DOHH2 (cell line): ENCODE measurements around the gene SCRN1.

Experiments used
- H3F3A ChIP-seq: fragments of 200-600 bp; sonication (generic), shearing (Covaris generic); 2 replicates; pipeline ENCODE4 v1.6.0; 2016; ENCODE audit warnings: antibody characterized with exemption, mild to moderate bottlenecking; ENCODE audit not compliant: control insufficient read depth, insufficient read depth
- H3K27ac ChIP-seq: fragments of 200-600 bp; sonication (generic); 2 replicates; pipeline ENCODE4 v1.5.1; 2014; ENCODE audit warnings: low read depth, mild to moderate bottlenecking, low read length, moderate library complexity
- H3K27me3 ChIP-seq: fragments of 200-600 bp; sonication (generic); 2 replicates; pipeline ENCODE4 v1.6.1; 2014; ENCODE audit warnings: mild to moderate bottlenecking, low read length, mixed read lengths; ENCODE audit not compliant: control insufficient read depth
- H3K36me3 ChIP-seq: fragments of 200-600 bp; sonication (generic); 2 replicates; pipeline ENCODE4 v1.6.1; 2014; ENCODE audit warnings: mild to moderate bottlenecking, low read length, moderate library complexity, mixed read lengths; ENCODE audit not compliant: control insufficient read depth
- H3K4me1 ChIP-seq: fragments of 200-600 bp; sonication (generic); 2 replicates; pipeline ENCODE4 v1.6.1; 2014; ENCODE audit warnings: mild to moderate bottlenecking, low read length, mixed read lengths; ENCODE audit not compliant: control insufficient read depth
- H3K4me2 ChIP-seq: fragments of 200-600 bp; sonication (generic); 2 replicates; pipeline ENCODE4 v1.6.0; 2014; ENCODE audit warnings: mild to moderate bottlenecking, low read length, moderate library complexity
- H3K4me3 ChIP-seq: fragments of 200-600 bp; sonication (generic); 2 replicates; pipeline ENCODE4 v1.5.1; 2014; ENCODE audit warnings: mild to moderate bottlenecking, low read length, mixed read lengths
- H3K79me2 ChIP-seq: fragments of 200-600 bp; sonication (generic); 2 replicates; pipeline ENCODE4 v1.6.1; 2014; ENCODE audit warnings: mild to moderate bottlenecking, low read length, mixed read lengths; ENCODE audit not compliant: control insufficient read depth
- H3K9me2 ChIP-seq: fragments of 200-600 bp; sonication (generic); replicated peaks from 2 replicates; pipeline ENCODE4 v1.6.1; 2014; ENCODE audit warnings: mild to moderate bottlenecking, low read length, mixed read lengths; ENCODE audit not compliant: control insufficient read depth
- H3K9me3 ChIP-seq: fragments of 200-600 bp; sonication (generic); 2 replicates; pipeline ENCODE4 v1.6.1; 2014; ENCODE audit warnings: antibody characterized with exemption, low read length, mixed read lengths; ENCODE audit not compliant: control insufficient read depth, insufficient read depth
- H4K20me1 ChIP-seq: fragments of 200-600 bp; sonication (generic); 2 replicates; pipeline ENCODE4 v1.6.0; 2014; ENCODE audit warnings: low read depth, mild to moderate bottlenecking, antibody characterized with exemption, low read length, moderate library complexity; ENCODE audit not compliant: control insufficient read depth, insufficient read depth
- EZH2phosphoT487 ChIP-seq: fragments of 200-600 bp; sonication (generic); IDR thresholded peaks from 2 replicates; pipeline ENCODE4 v1.6.1; 2017; ENCODE audit warnings: borderline replicate concordance, mild to moderate bottlenecking, antibody characterized with exemption, low read length, moderate library complexity, mixed read lengths
- TF ChIP-seq, protein P1 (sequence below): fragments of 200-600 bp; sonication (generic); IDR thresholded peaks from one replicate; pipeline ENCODE4 v1.5.1; 2014; ENCODE audit warnings: antibody characterized with exemption, mild to moderate bottlenecking, low read depth, low read length; ENCODE audit not compliant: poor library complexity, severe bottlenecking

The SCRN1 gene

DNA sequence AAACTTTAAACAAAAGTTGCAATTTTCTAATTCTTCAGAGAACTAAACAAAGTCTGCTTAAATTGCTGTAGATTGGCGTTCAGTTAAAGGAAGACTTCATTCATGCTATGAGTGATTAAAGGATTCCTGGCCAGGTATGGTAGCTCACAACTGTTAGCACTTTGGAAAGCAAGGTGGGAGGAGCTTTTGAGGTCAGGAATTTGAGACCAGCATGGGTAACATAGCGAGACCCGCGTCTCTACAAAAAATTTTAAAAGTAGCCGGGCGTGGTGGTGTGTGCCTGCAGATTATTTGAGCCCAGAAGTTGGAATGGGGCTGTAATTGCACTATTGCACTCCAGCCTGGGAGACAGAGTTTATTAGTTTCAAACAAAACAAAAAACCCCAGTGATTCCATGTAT, 13.5 kb upstream of the SCRN1 start:
- no peaks in the 10 kb centered on the region for H3K9me2 ChIP-seq
- no peaks in the 10 kb centered on the region for H3K36me3 ChIP-seq
- TF ChIP-seq EZH2phosphoT487, result no peak
- TF ChIP-seq, protein P1, sequence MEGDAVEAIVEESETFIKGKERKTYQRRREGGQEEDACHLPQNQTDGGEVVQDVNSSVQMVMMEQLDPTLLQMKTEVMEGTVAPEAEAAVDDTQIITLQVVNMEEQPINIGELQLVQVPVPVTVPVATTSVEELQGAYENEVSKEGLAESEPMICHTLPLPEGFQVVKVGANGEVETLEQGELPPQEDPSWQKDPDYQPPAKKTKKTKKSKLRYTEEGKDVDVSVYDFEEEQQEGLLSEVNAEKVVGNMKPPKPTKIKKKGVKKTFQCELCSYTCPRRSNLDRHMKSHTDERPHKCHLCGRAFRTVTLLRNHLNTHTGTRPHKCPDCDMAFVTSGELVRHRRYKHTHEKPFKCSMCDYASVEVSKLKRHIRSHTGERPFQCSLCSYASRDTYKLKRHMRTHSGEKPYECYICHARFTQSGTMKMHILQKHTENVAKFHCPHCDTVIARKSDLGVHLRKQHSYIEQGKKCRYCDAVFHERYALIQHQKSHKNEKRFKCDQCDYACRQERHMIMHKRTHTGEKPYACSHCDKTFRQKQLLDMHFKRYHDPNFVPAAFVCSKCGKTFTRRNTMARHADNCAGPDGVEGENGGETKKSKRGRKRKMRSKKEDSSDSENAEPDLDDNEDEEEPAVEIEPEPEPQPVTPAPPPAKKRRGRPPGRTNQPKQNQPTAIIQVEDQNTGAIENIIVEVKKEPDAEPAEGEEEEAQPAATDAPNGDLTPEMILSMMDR, result no peak
- H3K9me3 ChIP-seq, result no peaks in the 10 kb centered on the region
- H4K20me1 ChIP-seq, result no peaks in the 10 kb centered on the region
- no peak overlapping the region for H3K4me3 ChIP-seq
- H3K79me2 ChIP-seq, result no peaks in the 10 kb centered on the region
- no peak overlapping the region for H3K27ac ChIP-seq
- no peaks in the 10 kb centered on the region for H3F3A ChIP-seq
- H3K27me3 ChIP-seq, result no peaks in the 10 kb centered on the region
- H3K4me2 ChIP-seq, result no peak overlapping the region
- no peaks in the 10 kb centered on the region for H3K4me1 ChIP-seq

DNA sequence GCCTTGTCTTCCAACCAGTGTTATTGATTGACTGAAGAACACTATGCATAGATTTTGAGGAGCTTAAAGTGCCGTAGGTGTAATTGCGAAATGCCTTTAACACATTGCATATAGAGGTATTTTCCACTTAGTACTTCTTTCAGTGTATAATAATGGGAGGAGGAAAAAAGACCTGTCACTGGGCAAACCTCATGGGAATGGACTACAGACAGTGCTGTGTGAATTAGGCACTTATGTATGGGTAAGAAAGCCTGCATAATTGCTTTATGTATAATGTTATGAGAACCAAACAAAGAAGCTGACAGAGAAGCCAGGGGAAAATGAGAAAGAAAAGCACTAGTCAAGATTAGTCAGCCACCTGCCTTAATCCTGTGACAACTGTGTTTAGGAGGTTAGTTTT, 12.4 kb upstream of the SCRN1 start:
- no peaks in the 10 kb centered on the region for H3K9me2 ChIP-seq

DNA sequence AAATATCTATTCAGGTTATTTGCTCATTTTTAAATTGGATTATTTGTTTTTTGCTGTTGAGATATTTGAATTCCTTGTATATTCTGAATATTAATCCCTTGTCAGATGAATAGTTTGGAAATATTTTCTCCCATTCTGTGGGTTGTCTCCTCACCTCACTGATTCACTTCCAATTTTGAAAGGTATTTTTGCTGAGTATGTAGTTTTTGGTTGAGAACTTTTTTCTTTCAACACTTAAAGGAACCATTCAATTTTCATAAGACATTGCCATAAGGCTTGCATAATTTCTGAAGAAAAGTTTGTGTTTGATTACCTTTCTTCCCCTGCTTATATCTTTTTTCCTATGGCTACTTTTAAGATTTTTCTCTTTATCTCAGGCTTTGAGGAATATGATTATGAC, 8.9 kb upstream of the SCRN1 start:
- Histone ChIP-seq H3K9me2 (no peaks in the 10 kb centered on the region), H3K9me3 (peaks cover 7% of the 10 kb centered on the region; the same call in 1 of the 2 replicates), H3K4me3 (no peak overlapping the region), H3F3A (no peaks in the 10 kb centered on the region), H3K4me1 (no peaks in the 10 kb centered on the region), H3K4me2 (no peak overlapping the region), H3K27me3 (no peaks in the 10 kb centered on the region), H3K79me2 (no peaks in the 10 kb centered on the region), H3K36me3 (no peaks in the 10 kb centered on the region), H3K27ac (no peak overlapping the region), H4K20me1 (no peaks in the 10 kb centered on the region)
- no peak for TF ChIP-seq EZH2phosphoT487
- TF ChIP-seq, protein P1, result no peak

More for the DNA sequence above, 12.4 kb upstream of the SCRN1 start:
- H3K27ac ChIP-seq, result no peak overlapping the region
- H3F3A ChIP-seq, result no peaks in the 10 kb centered on the region
- no peaks in the 10 kb centered on the region for H3K36me3 ChIP-seq
- H3K4me2 ChIP-seq, result no peak overlapping the region
- no peaks in the 10 kb centered on the region for H3K27me3 ChIP-seq
- TF ChIP-seq EZH2phosphoT487, result no peak
- TF ChIP-seq, protein P1, result no peak
- H3K9me3 ChIP-seq, result no peaks in the 10 kb centered on the region
- H3K4me1 ChIP-seq, result no peaks in the 10 kb centered on the region
- no peaks in the 10 kb centered on the region for H3K79me2 ChIP-seq
- H3K4me3 ChIP-seq, result no peak overlapping the region
- no peaks in the 10 kb centered on the region for H4K20me1 ChIP-seq

DNA sequence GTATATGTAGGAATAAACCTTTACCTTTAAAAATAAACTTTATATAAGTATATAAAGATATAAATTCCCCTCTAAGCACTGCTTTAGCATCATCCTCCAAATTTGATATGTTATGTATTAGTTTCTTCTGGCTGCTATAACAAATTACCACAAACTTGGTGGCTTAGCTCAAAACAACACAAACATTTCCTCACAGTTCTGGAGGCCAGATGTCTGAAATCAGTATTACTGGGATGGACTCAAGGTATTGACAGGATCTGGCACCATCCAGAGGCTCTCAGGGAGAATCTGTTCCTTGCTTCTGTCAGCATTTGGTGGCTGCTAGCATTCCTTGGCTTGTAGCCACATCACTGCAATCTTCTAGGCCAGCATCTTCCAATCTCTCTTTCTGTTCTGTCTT, 6.7 kb upstream of the SCRN1 start:
- no peak overlapping the region for H3K27ac ChIP-seq
- H3F3A ChIP-seq, result no peaks in the 10 kb centered on the region
- no peaks in the 10 kb centered on the region for H3K9me2 ChIP-seq
- no peaks in the 10 kb centered on the region for H3K36me3 ChIP-seq
- no peak overlapping the region for H3K4me2 ChIP-seq
- no peaks in the 10 kb centered on the region for H3K27me3 ChIP-seq
- TF ChIP-seq, protein P1, result no peak
- no peak for TF ChIP-seq EZH2phosphoT487
- no peaks in the 10 kb centered on the region for H3K79me2 ChIP-seq
- no peaks in the 10 kb centered on the region for H4K20me1 ChIP-seq
- peaks cover 7% of the 10 kb centered on the region; the same call in 1 of the 2 replicates for H3K9me3 ChIP-seq
- no peaks in the 10 kb centered on the region for H3K4me1 ChIP-seq
- H3K4me3 ChIP-seq, result no peak overlapping the region
